ENCODE results near the gene NT5DC1. TPM values are rescaled to one million over a fixed set of nuclear protein-coding genes. Genes with fewer than 3 reads are reported as not detected.

The NT5DC1 gene
- total and polyA plus RNA-seq, 10 of the 15 experiments (the other 5 are each of a cell fraction or from before 2014, with no cell fraction given), result 40.8 to 140 (median 66.8) TPM

GRCh38 chr6:116104636-116105035 is 4.0 kb downstream of the NT5DC1 start:
- no peaks in the 10 kb centered on the region for H3K9me3 ChIP-seq (replicated peaks; ENCODE audit: control insufficient read depth, insufficient read depth, low read length)
- peak overlapping the region; percentile 67 for H3K4me3 ChIP-seq
- BruUV-seq (replicated peaks), result no TSS peak
- ATAC-seq (no peak), FAIRE-seq (no peak), DNase-seq (ENCODE audit: low read depth, low spot score) (no peak)
- no peak overlapping the region; the same call in 1 of the 2 replicates for H3K9ac ChIP-seq (ENCODE audit: control insufficient read depth, insufficient read depth, low read length)
- intact Hi-C loops (cut with micrococcal nuclease; ENCODE audit: unreplicated experiment), result loop anchor here (10.0 kb wide), 1 partner anchor 300 kb away; no protein-coding TSS in a partner anchor
- CTCF ChIA-PET, result interaction anchor here (1.0 to 7.9 kb wide), 4 partner anchors 8 to 93 kb away, joined by 3 to 106 read pairs (median 32); no protein-coding TSS in a partner anchor
- H3K79me2 ChIP-seq (ENCODE audit: control insufficient read depth, insufficient read depth, low read length), result peaks cover 73% of the 10 kb centered on the region
- peaks cover 6 to 15% of the 10 kb centered on the region in 2 experiments; a peak in 2 of 4 replicates for H3K36me3 ChIP-seq (ENCODE audit: control insufficient read depth in 2 of 2, insufficient read depth in 2 of 2, low read length in 1 of 2)
- SMC1A ChIA-PET (ENCODE audit: uncharacterized antibody, unreplicated experiment), result interaction anchor here (0.8 to 5.3 kb wide), 6 partner anchors 13 to 92 kb away, joined by 3 to 57 read pairs (median 6); partner anchors contain the start of gene FRK
- peak overlapping the region; percentile 58 for H3K27ac ChIP-seq (ENCODE audit: control insufficient read depth, insufficient read depth)
- in situ Hi-C loops (cut with MboI), result no loop called here
- POLR2A ChIA-PET, result no interaction called here
- RAD21 ChIA-PET (ENCODE audit: unreplicated experiment), result interaction anchor here (6.8 kb wide), 1 partner anchor 92 kb away, joined by 39 read pairs; no protein-coding TSS in a partner anchor
- H2AFZ ChIP-seq (ENCODE audit: control insufficient read depth, low read depth, low read length), result no peak overlapping the region
- peaks cover 25% of the 10 kb centered on the region for H3K4me1 ChIP-seq (ENCODE audit: control insufficient read depth, insufficient read depth, low read length)
- no peaks in the 10 kb centered on the region for H3K27me3 ChIP-seq (replicated peaks in 1 of 2; ENCODE audit: control insufficient read depth in 2 of 2, insufficient read depth in 2 of 2, low read length in 1 of 2)
- H4K20me1 ChIP-seq (ENCODE audit: control insufficient read depth, insufficient read depth), result no peaks in the 10 kb centered on the region
- TF ChIP-seq ESRRA (IDR thresholded peaks at IDR 0.05; ENCODE audit: low read length) (no peak), TBL1XR1 (IDR thresholded peaks at IDR 0.05; ENCODE audit: low read depth, low read length) (no peak), TAF1 (IDR thresholded peaks at IDR 0.05; ENCODE audit: borderline replicate concordance, low read depth, low read length) (no peak), NFXL1 (IDR thresholded peaks at IDR 0.05; ENCODE audit: borderline replicate concordance) (no peak), SREBF2 (IDR thresholded peaks at IDR 0.05; ENCODE audit: low read length) (no peak), SPI1 (IDR thresholded peaks at IDR 0.05; ENCODE audit: borderline replicate concordance, insufficient read depth, low read depth, low read length) (no peak), ZSCAN29 (IDR thresholded peaks at IDR 0.05) (no peak), NFYA (IDR thresholded peaks at IDR 0.05; ENCODE audit: borderline replicate concordance, low read depth, low read length) (no peak), ZBTB4 (CRISPR knock-in tag; IDR thresholded peaks at IDR 0.05) (no peak), SMARCA5 (IDR thresholded peaks at IDR 0.05) (no peak)
- WGBS (ENCODE audit: insufficient coverage, insufficient replicate concordance, low lambda C conversion rate, missing lambda C conversion rate), result 100% methylated on average over 1 of the region's 1 CpG
- H3K4me2 ChIP-seq (ENCODE audit: control insufficient read depth, insufficient read depth), result peak overlapping the region; percentile 91

Data from GM12878 (cell line).